H9 (cell line): ENCODE results near the gene WDR5B. TPM values are rescaled to one million over a fixed set of nuclear protein-coding genes. Genes with fewer than 3 reads are reported as not detected.
A peak's percentile ranks its signal among the peaks of the same experiment; 100 is the strongest.

ENCODE experiments used
- DNase-seq: peaks from one replicate; pipeline ENCODE4 v3.0.0-alpha.2; 2017
- H2AFZ ChIP-seq: one replicate; pipeline ENCODE4 v1.6.1; 2013; ENCODE audit warnings: mild to moderate bottlenecking, low read length, control low read depth, moderate library complexity
- H2AK5ac ChIP-seq: 2 replicates; pipeline ENCODE4 v1.6.1; 2013; ENCODE audit warnings: low read length, control low read depth, mixed read lengths; ENCODE audit not compliant: insufficient read length
- H2BK120ac ChIP-seq: one replicate; pipeline ENCODE4 v1.6.1; 2013; ENCODE audit warnings: low read depth, mild to moderate bottlenecking, low read length, control low read depth, inconsistent platforms; ENCODE audit not compliant: poor library complexity, severe bottlenecking
- H2BK12ac ChIP-seq: 2 replicates; pipeline ENCODE4 v1.6.1; 2013; ENCODE audit warnings: low read length, control low read depth, mixed read lengths, low read depth; ENCODE audit not compliant: insufficient read length
- H2BK15ac ChIP-seq: 2 replicates; pipeline ENCODE4 v1.6.1; 2013; ENCODE audit warnings: low read depth, low read length, control low read depth
- H2BK20ac ChIP-seq: one replicate; pipeline ENCODE4 v1.6.1; 2013; ENCODE audit warnings: low read depth, mild to moderate bottlenecking, low read length, control low read depth, inconsistent platforms; ENCODE audit not compliant: poor library complexity, severe bottlenecking
- H2BK5ac ChIP-seq: 2 replicates; pipeline ENCODE4 v1.6.1; 2013; ENCODE audit warnings: low read length, control low read depth, mixed read lengths; ENCODE audit not compliant: insufficient read length
- H3K14ac ChIP-seq: 2 replicates; pipeline ENCODE4 v1.6.1; 2013; ENCODE audit warnings: low read length, control low read depth; ENCODE audit not compliant: insufficient read depth
- H3K18ac ChIP-seq: 2 replicates; pipeline ENCODE4 v1.6.1; 2013; ENCODE audit warnings: low read depth, mild to moderate bottlenecking, mixed read lengths, low read length, control low read depth; ENCODE audit not compliant: insufficient read length
- H3K23ac ChIP-seq: 2 replicates; pipeline ENCODE4 v1.6.1; 2013; ENCODE audit warnings: low read length, control low read depth, mixed read lengths, low read depth; ENCODE audit not compliant: insufficient read length
- H3K23me2 ChIP-seq: 2 replicates; pipeline ENCODE4 v1.6.1; 2013; ENCODE audit warnings: low read depth, mild to moderate bottlenecking, mixed read lengths, low read length, control low read depth; ENCODE audit not compliant: insufficient read length, poor library complexity, severe bottlenecking
- H3K27ac ChIP-seq: 2 replicates; pipeline ENCODE4 v1.5.1; 2013; ENCODE audit warnings: low read length, control low read depth, mixed read lengths, low read depth; ENCODE audit not compliant: insufficient read length
- H3K27me3 ChIP-seq: 2 replicates; pipeline ENCODE4 v1.6.1; 2013; ENCODE audit warnings: low read length, control low read depth, inconsistent platforms; ENCODE audit not compliant: insufficient read depth
- H3K4ac ChIP-seq: 2 replicates; pipeline ENCODE4 v1.6.1; 2013; ENCODE audit warnings: low read depth, mild to moderate bottlenecking, control low read depth, inconsistent platforms, low read length, moderate library complexity
- H3K4me1 ChIP-seq: 2 replicates; pipeline ENCODE4 v1.6.1; 2013; ENCODE audit warnings: low read length, control low read depth, inconsistent platforms; ENCODE audit not compliant: insufficient read depth
- H3K4me2 ChIP-seq: 2 replicates; pipeline ENCODE4 v1.6.1; 2013; ENCODE audit warnings: low read length, control low read depth, mixed read lengths; ENCODE audit not compliant: insufficient read length, insufficient read depth
- H3K56ac ChIP-seq: 2 replicates; pipeline ENCODE4 v1.6.1; 2013; ENCODE audit warnings: low read depth, mild to moderate bottlenecking, mixed read lengths, low read length, control low read depth; ENCODE audit not compliant: insufficient read length
- H3K79me1 ChIP-seq: 2 replicates; pipeline ENCODE4 v1.6.1; 2013; ENCODE audit warnings: low read depth, mild to moderate bottlenecking, moderate library complexity, low read length, control low read depth, inconsistent platforms; ENCODE audit not compliant: insufficient read depth, poor library complexity, severe bottlenecking
- H3K79me2 ChIP-seq: 2 replicates; pipeline ENCODE4 v1.6.1; 2013; ENCODE audit warnings: low read length, control low read depth, inconsistent platforms; ENCODE audit not compliant: insufficient read depth
- H3K9ac ChIP-seq: 2 replicates; pipeline ENCODE4 v1.6.1; 2013; ENCODE audit warnings: low read length, control low read depth, mixed read lengths; ENCODE audit not compliant: insufficient read length; ENCODE audit errors: extremely low read depth
- H3K9me3 ChIP-seq: one replicate; pipeline ENCODE4 v1.6.1; 2013; ENCODE audit warnings: low read depth, low read length, inconsistent platforms; ENCODE audit not compliant: control insufficient read depth
- H3T11ph ChIP-seq: one replicate; pipeline ENCODE4 v1.6.1; 2013; ENCODE audit warnings: mild to moderate bottlenecking, low read length, control low read depth, inconsistent platforms
- H4K20me1 ChIP-seq: one replicate; pipeline ENCODE4 v1.6.1; 2013; ENCODE audit not compliant: control insufficient read depth, insufficient read length, insufficient read depth
- H4K5ac ChIP-seq: 2 replicates; pipeline ENCODE4 v1.6.1; 2013; ENCODE audit warnings: low read depth, mild to moderate bottlenecking, mixed read lengths, low read length, control low read depth; ENCODE audit not compliant: insufficient read length
- H4K8ac ChIP-seq: replicated peaks from 2 replicates; pipeline ENCODE4 v1.6.1; 2013; ENCODE audit warnings: low read length, control low read depth, mixed read lengths, low read depth; ENCODE audit not compliant: insufficient read length
- H4K91ac ChIP-seq: 2 replicates; pipeline ENCODE4 v1.6.1; 2013; ENCODE audit warnings: low read depth, mild to moderate bottlenecking, moderate library complexity, mixed read lengths, low read length, control low read depth; ENCODE audit not compliant: insufficient read length
- H3K27ac Mint-ChIP-seq, 3 experiments: 2 replicates in 2 of 3; 3 replicates in 1 of 3; pipeline ENCODE4 v1.8.0; 2020 to 2021; ENCODE audit warnings: mixed read lengths in 3 of 3, mild to moderate bottlenecking in 1 of 3, moderate library complexity in 1 of 3
- H3K27me3 Mint-ChIP-seq: 2 replicates; pipeline ENCODE4 v1.8.0; 2021; ENCODE audit warnings: low read depth, mild to moderate bottlenecking, moderate library complexity, mixed read lengths
- H3K36me3 Mint-ChIP-seq, 3 experiments: 2 replicates in 2 of 3; 3 replicates in 1 of 3; pipeline ENCODE4 v1.8.0; 2020 to 2021; ENCODE audit warnings: low read depth in 3 of 3, mixed read lengths in 3 of 3; ENCODE audit not compliant: insufficient read depth in 1 of 3
- H3K4me1 Mint-ChIP-seq, 2 experiments: 2 replicates each; pipeline ENCODE4 v1.8.0; 2020; ENCODE audit warnings: mixed read lengths in 2 of 2
- H3K4me3 Mint-ChIP-seq, 2 experiments: 2 replicates in 1 of 2; 3 replicates in 1 of 2; pipeline ENCODE4 v1.8.0; 2020 to 2021; ENCODE audit warnings: mild to moderate bottlenecking in 2 of 2, mixed read lengths in 2 of 2, moderate library complexity in 1 of 2
- H3K9me3 Mint-ChIP-seq, 2 experiments: 2 replicates in 1 of 2; 3 replicates in 1 of 2; pipeline ENCODE4 v1.8.0; 2020; ENCODE audit warnings: mild to moderate bottlenecking in 2 of 2, mixed read lengths in 2 of 2, moderate library complexity in 1 of 2
- WGBS: extraction: QIAGEN DNeasy Blood & Tissue Kit; methylation state at CpG from one replicate; pipeline ENCODE4 v1.1.7; 2013; ENCODE audit warnings: missing lambda C conversion rate, low lambda C conversion rate, mixed read lengths; ENCODE audit not compliant: insufficient read length; ENCODE audit errors: extremely low coverage; 5-methylcytosine and 5-hydroxymethylcytosine counted together
- total RNA-seq: library from RNA; stranded (reverse); gene quantifications from 2 replicates; pipeline ENCODE4 v1.2.1, GENCODE V29; 2021
- TF ChIP-seq, protein P1 (sequence below): fragments of 200-600 bp; sonication (generic); conservative IDR thresholded peaks from 3 replicates; pipeline ENCODE4 v1.8.0; 2021; ENCODE audit warnings: antibody characterized with exemption, mild to moderate bottlenecking

WDR5B gene
- total RNA-seq, 1 experiment from 2014 or later, result 3.7 TPM

DNA sequence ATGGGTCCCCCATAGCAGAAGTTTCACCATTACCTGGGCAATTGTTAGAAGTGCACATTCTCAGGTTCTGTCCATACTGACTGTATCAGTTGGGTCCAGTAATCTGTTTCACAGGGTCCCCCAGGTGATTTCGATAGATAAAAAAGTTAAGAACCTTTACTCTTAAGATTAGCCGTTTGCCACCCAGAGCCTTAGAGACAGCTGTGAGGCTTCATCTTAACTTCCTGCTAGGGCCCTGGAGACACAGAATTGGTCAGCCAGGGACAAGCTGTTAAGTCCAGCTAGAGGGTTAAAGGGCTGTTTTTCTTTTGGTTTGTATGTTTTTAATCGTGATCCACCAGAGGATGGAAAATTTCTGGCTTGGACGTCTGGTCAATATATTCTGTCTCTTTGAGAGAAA, 25.2 kb downstream of the WDR5B start:
- H3K23me2 ChIP-seq, result no peaks in the 10 kb centered on the region
- H2BK15ac ChIP-seq, result no peak overlapping the region
- H3T11ph ChIP-seq, result no peak overlapping the region
- no peak overlapping the region for H3K9ac ChIP-seq
- H3K27me3 ChIP-seq, result no peaks in the 10 kb centered on the region
- DNase-seq, result no peak
- no peak overlapping the region for H3K4ac ChIP-seq
- no peaks in the 10 kb centered on the region for H3K9me3 ChIP-seq
- no peak overlapping the region for H3K23ac ChIP-seq
- no peaks in the 10 kb centered on the region; the same call in 1 of the 2 replicates for H3K79me2 ChIP-seq
- H3K9me3 Mint-ChIP-seq, result no peaks in the 10 kb centered on the region
- no peak overlapping the region for H2BK5ac ChIP-seq
- no peaks in the 10 kb centered on the region for H4K20me1 ChIP-seq
- H4K5ac ChIP-seq, result no peak overlapping the region
- no peak overlapping the region for H2BK12ac ChIP-seq
- TF ChIP-seq, protein P1, sequence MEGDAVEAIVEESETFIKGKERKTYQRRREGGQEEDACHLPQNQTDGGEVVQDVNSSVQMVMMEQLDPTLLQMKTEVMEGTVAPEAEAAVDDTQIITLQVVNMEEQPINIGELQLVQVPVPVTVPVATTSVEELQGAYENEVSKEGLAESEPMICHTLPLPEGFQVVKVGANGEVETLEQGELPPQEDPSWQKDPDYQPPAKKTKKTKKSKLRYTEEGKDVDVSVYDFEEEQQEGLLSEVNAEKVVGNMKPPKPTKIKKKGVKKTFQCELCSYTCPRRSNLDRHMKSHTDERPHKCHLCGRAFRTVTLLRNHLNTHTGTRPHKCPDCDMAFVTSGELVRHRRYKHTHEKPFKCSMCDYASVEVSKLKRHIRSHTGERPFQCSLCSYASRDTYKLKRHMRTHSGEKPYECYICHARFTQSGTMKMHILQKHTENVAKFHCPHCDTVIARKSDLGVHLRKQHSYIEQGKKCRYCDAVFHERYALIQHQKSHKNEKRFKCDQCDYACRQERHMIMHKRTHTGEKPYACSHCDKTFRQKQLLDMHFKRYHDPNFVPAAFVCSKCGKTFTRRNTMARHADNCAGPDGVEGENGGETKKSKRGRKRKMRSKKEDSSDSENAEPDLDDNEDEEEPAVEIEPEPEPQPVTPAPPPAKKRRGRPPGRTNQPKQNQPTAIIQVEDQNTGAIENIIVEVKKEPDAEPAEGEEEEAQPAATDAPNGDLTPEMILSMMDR, result no peak
- no peak overlapping the region for H3K4me2 ChIP-seq
- no peak overlapping the region for H4K91ac ChIP-seq
- H3K4me1 Mint-ChIP-seq, result peaks cover 8 to 11% of the 10 kb centered on the region in 2 experiments
- no peak overlapping the region for H2BK120ac ChIP-seq
- H3K79me1 ChIP-seq, result no peaks in the 10 kb centered on the region
- peak overlapping the region in 1 of 3 experiments; percentile 81; a peak in 1 of 7 replicates for H3K27ac Mint-ChIP-seq
- H3K4me1 ChIP-seq, result no peaks in the 10 kb centered on the region
- no peak overlapping the region for H2BK20ac ChIP-seq
- H4K8ac ChIP-seq, result no peak overlapping the region
- no peak overlapping the region for H3K27ac ChIP-seq
- no peak overlapping the region for H2AK5ac ChIP-seq
- H3K27me3 Mint-ChIP-seq, result no peaks in the 10 kb centered on the region
- no peak overlapping the region for H3K56ac ChIP-seq
- no peak overlapping the region for H3K14ac ChIP-seq
- H3K18ac ChIP-seq, result no peak overlapping the region
- no CpG with 5 or more reads among the region's 4 CpGs for WGBS
- H3K36me3 Mint-ChIP-seq, result peaks cover 0 to 21% (median 12%) of the 10 kb centered on the region in 3 experiments; a peak in 4 of 7 replicates
- H2AFZ ChIP-seq, result no peak overlapping the region
- no peak overlapping the region for H3K4me3 Mint-ChIP-seq
